ENCODE results near the gene TM7SF2.
"Not testable (repeated sequence)": the region's sequence is repeated elsewhere in the genome, so short reads cannot be mapped to it uniquely, and the experiment has no call there.

TM7SF2 gene

GRCh38 chr11:65128182-65129145 lies 16.8 kb downstream of the TM7SF2 start:
- no peak for DNase-seq (ENCODE audit: low read depth in 4 of 4, low spot score in 1 of 4)

GRCh38 chr11:65129649-65130441 lies 18.2 kb downstream of the TM7SF2 start:
- no peak for DNase-seq (ENCODE audit: low read depth in 4 of 4, low spot score in 1 of 4)

- no peak for DNase-seq (ENCODE audit: low read depth in 4 of 4, low spot score in 1 of 4)
These were observed 19.2 kb downstream of the TM7SF2 start for GRCh38 chr11:65130631-65131416.

GRCh38 chr11:65131417-65131776 lies 19.7 kb downstream of the TM7SF2 start:
- no peak for DNase-seq (ENCODE audit: low read depth in 4 of 4, low spot score in 1 of 4)

GRCh38 chr11:65131895-65132237 lies 20.2 kb downstream of the TM7SF2 start:
- DNase-seq (ENCODE audit: low read depth in 4 of 4, low spot score in 1 of 4): no peak

GRCh38 chr11:65132238-65132987 lies 20.7 kb downstream of the TM7SF2 start:
- no peak for DNase-seq (ENCODE audit: low read depth in 4 of 4, low spot score in 1 of 4)

- DNase-seq (ENCODE audit: low read depth in 4 of 4, low spot score in 1 of 4): peak in 1 of 4 experiments; percentile 57
These were observed 21.5 kb downstream of the TM7SF2 start for GRCh38 chr11:65132988-65133700.

- no peak for DNase-seq (ENCODE audit: low read depth in 4 of 4, low spot score in 1 of 4)
These were observed 22.1 kb downstream of the TM7SF2 start for GRCh38 chr11:65133724-65134123.

GRCh38 chr11:65134240-65134951 lies 22.7 kb downstream of the TM7SF2 start, which contains the start of gene SYVN1:
TSS of gene SYVN1 (minus strand) at chr11:65134519. CDS start at chr11:65133601, 918 bp downstream.
- DNase-seq (ENCODE audit: low read depth in 4 of 4, low spot score in 1 of 4): peak; percentile 80 to 88 (median 86)

GRCh38 chr11:65134952-65135632 lies 23.4 kb downstream of the TM7SF2 start:
- DNase-seq (ENCODE audit: low read depth in 4 of 4, low spot score in 1 of 4): peak in 3 of 4 experiments; percentile 61 to 75 (median 69)

- no peak for DNase-seq (ENCODE audit: low read depth in 4 of 4, low spot score in 1 of 4)
These were observed 24.0 kb downstream of the TM7SF2 start for GRCh38 chr11:65135633-65136145.

GRCh38 chr11:65136515-65137096 lies 24.9 kb downstream of the TM7SF2 start:
- no peak for DNase-seq (ENCODE audit: low read depth in 4 of 4, low spot score in 1 of 4)

- no peak for DNase-seq (ENCODE audit: low read depth in 4 of 4, low spot score in 1 of 4)
These were observed 30.3 kb downstream of the TM7SF2 start for GRCh38 chr11:65141896-65142494.

GRCh38 chr11:65147352-65148075 lies 35.8 kb downstream of the TM7SF2 start:
- DNase-seq (ENCODE audit: low read depth in 4 of 4, low spot score in 1 of 4): no peak

GRCh38 chr11:65148657-65149056 lies 37.0 kb downstream of the TM7SF2 start:
- no peak for DNase-seq (ENCODE audit: low read depth in 4 of 4, low spot score in 1 of 4)

GRCh38 chr11:65150131-65150508 lies 38.4 kb downstream of the TM7SF2 start:
- DNase-seq (ENCODE audit: low read depth in 4 of 4, low spot score in 1 of 4): not testable (repeated sequence)

All from stimulated activated CD4-positive, alpha-beta T cell treated with anti-CD3 and anti-CD28 coated beads, Interleukin-1b, Interleukin-23, amount 100 ng/mL, for 24 hours (primary cell).